NCI-H2081 treated with DMSO at 0.1 percent for 48 hours (cell line): ENCODE data around the gene MYOT.

Experiments used
- DNase-seq: peaks from one replicate; lab custom pipeline; 2025; lab: John Stamatoyannopoulos, UW

The MYOT gene

GRCh38 chr5:137901011-137901817, 33.6 kb downstream of the MYOT start:
- no peak for DNase-seq

- no peak for DNase-seq
Observed at GRCh38 chr5:137902408-137903133, 34.9 kb downstream of the MYOT start.

GRCh38 chr5:137914758-137915157, 47.1 kb downstream of the MYOT start:
- no peak for DNase-seq

GRCh38 chr5:137916923-137917322, 49.3 kb downstream of the MYOT start:
- no peak for DNase-seq

- DNase-seq, result no peak
Observed at GRCh38 chr5:137921931-137922330, 54.3 kb downstream of the MYOT start.

GRCh38 chr5:137923856-137924255, 56.2 kb downstream of the MYOT start:
- no peak for DNase-seq

GRCh38 chr5:137932800-137933199, 65.1 kb downstream of the MYOT start:
- no peak for DNase-seq

- no peak for DNase-seq
Observed at GRCh38 chr5:137933491-137933911, 65.8 kb downstream of the MYOT start.

GRCh38 chr5:137935190-137935589, 67.5 kb downstream of the MYOT start:
- DNase-seq, result no peak

- DNase-seq, result no peak
Observed at GRCh38 chr5:137935694-137936093, 68.0 kb downstream of the MYOT start.
